Activated CD4-positive, alpha-beta T cell treated with anti-CD3 and anti-CD28 coated beads, Interleukin-2, amount 50 U/mL, for 48 hours (primary cell): ENCODE results near the gene ISY1.

Experiments
- DNase-seq, 2 experiments: peaks; one replicate each; pipeline ENCODE4 v3.0.0-alpha.2; 2020

The ISY1 gene

DNA sequence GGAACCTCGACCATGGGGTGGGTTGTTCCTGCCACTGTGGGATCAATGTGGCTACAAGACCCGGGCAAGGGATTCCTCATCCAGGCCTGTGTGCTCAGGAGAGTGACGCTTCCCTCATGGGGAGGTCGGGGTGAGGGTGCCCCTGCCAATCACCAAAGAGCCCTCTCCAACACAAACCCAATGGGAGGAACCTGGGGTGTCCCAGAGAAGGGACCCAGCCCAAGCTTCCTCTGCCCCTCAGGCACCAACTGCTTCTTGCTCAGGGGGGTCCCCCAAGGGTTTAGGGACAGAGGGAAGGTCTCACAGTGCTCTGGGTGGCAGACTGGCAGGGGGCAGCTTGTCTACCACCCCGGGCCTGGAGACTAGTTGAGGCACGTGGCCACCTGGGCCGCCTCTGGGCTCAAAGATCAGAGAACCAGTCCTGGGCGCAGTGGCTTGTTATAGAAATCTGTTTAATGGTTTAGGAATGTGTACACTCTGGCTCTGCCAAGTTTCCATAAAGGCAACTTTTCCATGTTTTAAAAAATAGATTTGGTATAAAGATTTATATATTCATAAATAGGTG, 73.6 kb downstream of the ISY1 start:
- DNase-seq, result no peak

DNA sequence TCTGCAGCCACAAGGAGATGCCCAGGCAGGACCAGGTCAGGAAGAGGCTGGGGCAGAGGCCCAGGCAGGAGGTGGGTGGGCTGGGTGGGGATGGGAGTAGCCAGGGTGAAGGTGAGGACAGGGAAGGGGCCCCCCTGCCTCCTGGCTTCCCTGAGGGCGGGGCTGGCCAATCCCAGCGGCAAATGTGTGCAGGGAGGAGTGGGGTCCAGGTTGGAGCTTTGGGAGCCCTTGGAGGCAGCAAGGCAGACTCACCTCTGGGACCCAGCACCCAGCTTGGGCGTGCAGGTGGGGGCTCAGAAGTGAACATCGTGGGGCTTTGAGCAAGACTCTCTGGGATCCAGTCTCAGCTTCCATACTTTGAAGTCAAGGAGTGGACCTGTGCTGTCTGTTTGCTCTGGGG, 75.0 kb downstream of the ISY1 start:
- no peak for DNase-seq

DNA sequence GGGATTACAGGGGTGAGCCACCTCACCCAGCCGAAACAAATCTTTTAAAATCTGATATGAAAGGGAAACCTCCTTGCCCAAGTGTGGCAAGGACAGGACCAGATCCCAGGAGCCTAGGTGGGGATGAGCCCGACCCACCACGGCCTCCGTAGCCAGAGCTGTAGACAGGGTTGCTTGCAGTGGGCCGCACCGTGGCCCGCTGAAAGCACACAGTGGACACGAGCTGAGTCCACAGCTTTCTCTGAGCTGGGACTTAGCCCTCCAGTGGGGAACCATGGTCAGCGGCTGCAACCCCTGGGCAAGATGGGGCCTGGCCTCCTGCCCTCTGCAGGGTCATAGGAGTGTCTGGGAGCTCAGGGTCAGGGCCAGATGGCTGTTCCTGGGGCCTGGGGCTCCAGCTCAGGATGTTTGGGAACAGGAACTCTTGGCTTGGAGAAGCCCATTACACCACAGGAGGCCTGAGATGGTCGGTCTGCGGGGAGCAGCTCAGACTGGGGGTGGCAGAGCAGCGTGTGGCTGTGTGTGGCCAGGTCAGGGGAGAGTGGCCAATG, 75.6 kb downstream of the ISY1 start:
- no peak for DNase-seq

DNA sequence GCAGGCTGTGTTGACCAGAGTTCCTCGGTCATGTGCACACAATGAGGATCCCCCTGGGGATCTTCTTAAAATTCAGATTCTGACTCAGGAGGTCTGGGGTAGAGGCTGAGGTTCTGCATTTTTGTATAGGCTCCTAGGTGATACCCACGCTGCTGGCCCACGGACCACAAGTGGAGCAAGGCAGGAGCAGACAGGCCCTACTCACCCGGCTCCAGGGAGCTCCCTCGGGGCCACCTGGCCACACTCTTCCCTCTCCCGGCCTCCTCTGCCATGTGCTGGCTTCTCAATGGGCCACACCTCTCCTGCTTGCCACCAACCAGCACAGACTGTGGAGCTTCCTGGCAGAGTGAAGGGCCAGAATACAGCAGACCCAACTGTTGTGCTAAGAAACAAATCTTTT, 76.4 kb downstream of the ISY1 start:
- DNase-seq, result no peak

DNA sequence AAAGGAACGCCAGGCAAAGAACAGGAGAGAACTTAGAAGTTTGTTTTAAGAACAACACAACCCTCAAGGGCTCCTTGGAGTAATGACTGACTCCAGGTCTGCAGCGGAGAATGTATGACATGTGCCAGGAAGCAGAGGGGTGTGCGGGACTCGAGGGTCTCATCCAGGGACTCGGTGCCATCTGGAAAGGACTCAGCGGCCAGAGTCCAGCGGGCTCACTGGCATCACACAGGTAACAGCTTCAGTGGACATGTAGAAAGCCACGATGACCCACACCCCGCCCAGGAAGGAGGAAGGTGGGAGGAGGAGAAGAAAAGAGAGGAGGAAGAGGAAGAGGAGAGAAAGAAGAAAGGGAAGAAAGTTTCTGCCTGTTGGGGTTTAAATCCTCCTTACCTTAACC, 78.8 kb downstream of the ISY1 start:
- no peak for DNase-seq

DNA sequence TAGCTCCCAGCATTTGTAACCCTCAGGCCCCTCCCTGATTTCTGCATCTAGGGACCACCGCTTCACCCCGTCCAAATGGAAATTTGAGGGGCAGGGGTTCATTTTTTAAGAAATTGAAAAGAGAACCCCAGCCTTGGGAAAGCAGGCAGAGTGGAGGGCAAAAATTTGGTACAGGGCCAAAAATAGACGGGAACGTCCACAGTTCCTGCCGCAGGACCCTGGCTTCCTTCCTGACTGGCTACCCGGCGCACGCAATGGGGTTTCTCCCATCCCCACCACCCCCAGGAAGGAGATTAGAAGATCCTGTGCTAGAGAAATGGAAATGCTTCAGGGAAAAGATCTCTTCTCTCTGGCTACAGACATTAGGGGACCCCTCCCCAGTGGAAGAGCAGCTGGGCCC, 79.4 kb downstream of the ISY1 start:
- no peak for DNase-seq

DNA sequence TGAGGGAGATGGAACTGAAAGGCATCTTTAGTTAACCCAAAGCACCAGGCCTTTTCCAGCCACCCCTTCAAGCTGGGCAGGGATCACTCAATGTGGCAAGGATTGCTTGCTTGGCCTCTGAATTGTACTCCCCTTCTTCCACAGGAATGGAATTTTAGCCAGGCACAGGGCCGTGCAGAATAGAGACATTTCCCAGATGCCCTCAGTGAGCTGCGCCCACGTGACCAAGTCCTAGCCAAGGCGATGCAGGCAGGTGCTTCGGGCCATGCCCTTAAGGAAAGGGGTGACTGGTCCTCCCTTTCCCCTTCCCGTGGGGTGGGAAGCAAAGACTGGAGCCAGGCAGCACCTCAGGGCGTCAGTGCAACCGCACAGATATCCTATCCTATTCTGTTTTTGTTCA, 82.4 kb downstream of the ISY1 start:
- no peak for DNase-seq
